ENCODE data around the gene DIO1. TPM values are rescaled to one million over a fixed set of nuclear protein-coding genes. Genes with fewer than 3 reads are reported as not detected.

The DIO1 gene
- total RNA-seq, 4 donors from 2014 or later = not detected

GRCh38 chr1:53862507-53862906, 31.5 kb upstream of the DIO1 start:
- Histone ChIP-seq H3K4me1 (no peaks in the 10 kb centered on the region), H3K27me3 (no peaks in the 10 kb centered on the region), H3K9me3 (no peaks in the 10 kb centered on the region), H3K4me3 (no peak overlapping the region), H3K36me3 (peaks cover 0 to 91% (median 13%) of the 10 kb centered on the region in 3 donors), H3K27ac (no peak overlapping the region)
- WGBS, 2 donors = 67 to 69% methylated on average over 7 of the region's 7 CpGs
- TF ChIP-seq EP300 (IDR thresholded peaks at IDR 0.05) (no peak), CTCF (IDR thresholded peaks at IDR 0.05) (no peak), POLR2A (IDR thresholded peaks at IDR 0.05) (no peak)
- DNase-seq (ENCODE audit: low spot score in 2 of 2) = no peak

- H3K27ac ChIP-seq = no peak overlapping the region
- 81 to 89% methylated on average over 1 of the region's 1 CpG for WGBS, 2 donors
- H3K4me1 ChIP-seq = no peaks in the 10 kb centered on the region
- TF ChIP-seq CTCF (IDR thresholded peaks at IDR 0.05) (no peak), EP300 (IDR thresholded peaks at IDR 0.05) (no peak), POLR2A (IDR thresholded peaks at IDR 0.05) (no peak)
- DNase-seq (ENCODE audit: low spot score in 2 of 2) = no peak
- no peaks in the 10 kb centered on the region for H3K9me3 ChIP-seq
- H3K4me3 ChIP-seq = no peak overlapping the region
- peaks cover 0 to 69% (median 7%) of the 10 kb centered on the region in 3 donors for H3K36me3 ChIP-seq
- H3K27me3 ChIP-seq = no peaks in the 10 kb centered on the region
These were observed 25.4 kb upstream of the DIO1 start for GRCh38 chr1:53868565-53868964.

GRCh38 chr1:53869454-53870117, 24.4 kb upstream of the DIO1 start:
- no peak for TF ChIP-seq CTCF (IDR thresholded peaks at IDR 0.05)
- no peak for TF ChIP-seq EP300 (IDR thresholded peaks at IDR 0.05)
- no peak for TF ChIP-seq POLR2A (IDR thresholded peaks at IDR 0.05)
- WGBS, 2 donors = 58% methylated on average over 11 of the region's 11 CpGs

GRCh38 chr1:53871221-53871620, 22.8 kb upstream of the DIO1 start:
- H3K27ac ChIP-seq = no peak overlapping the region
- peaks cover 0 to 69% (median 2%) of the 10 kb centered on the region in 3 donors for H3K36me3 ChIP-seq
- 42 to 44% methylated on average over 4 of the region's 4 CpGs for WGBS, 2 donors

More at GRCh38 chr1:53869454-53870117, 24.4 kb upstream of the DIO1 start:
- Histone ChIP-seq H3K4me3 (no peak overlapping the region), H3K4me1 (no peaks in the 10 kb centered on the region), H3K27me3 (no peaks in the 10 kb centered on the region), H3K27ac (peak overlapping the region in 1 of 4 donors; percentile 28), H3K36me3 (peaks cover 0 to 68% (median 7%) of the 10 kb centered on the region in 3 donors), H3K9me3 (no peaks in the 10 kb centered on the region)
- no peak for DNase-seq (ENCODE audit: low spot score in 2 of 2)

More at GRCh38 chr1:53871221-53871620, 22.8 kb upstream of the DIO1 start:
- H3K9me3 ChIP-seq = no peaks in the 10 kb centered on the region
- no peaks in the 10 kb centered on the region for H3K4me1 ChIP-seq
- H3K4me3 ChIP-seq = no peak overlapping the region
- no peak for DNase-seq (ENCODE audit: low spot score in 2 of 2)
- TF ChIP-seq POLR2A (IDR thresholded peaks at IDR 0.05) = no peak
- TF ChIP-seq EP300 (IDR thresholded peaks at IDR 0.05) = no peak
- TF ChIP-seq CTCF (IDR thresholded peaks at IDR 0.05) = no peak
- H3K27me3 ChIP-seq = no peaks in the 10 kb centered on the region

All from tibial nerve (tissue), 4 donors.